Stimulated activated CD8-positive, alpha-beta memory T cell treated with anti-CD3 and anti-CD28 coated beads, Interleukin-7, amount 100 ng/mL, for 4 hours (primary cell): ENCODE data around the gene HELB.
"Not testable (repeated sequence)": the region's sequence is repeated elsewhere in the genome, so short reads cannot be mapped to it uniquely, and the experiment has no call there.

Experiments used
- DNase-seq, 2 donors: peaks; one replicate each; pipeline ENCODE4 v3.0.0-alpha.2; 2020; ENCODE audit warnings: low read depth in 2 of 2

HELB gene

GRCh38 chr12:66303316-66303804, 1.1 kb downstream of the HELB start:
- not testable (repeated sequence) for DNase-seq

DNA sequence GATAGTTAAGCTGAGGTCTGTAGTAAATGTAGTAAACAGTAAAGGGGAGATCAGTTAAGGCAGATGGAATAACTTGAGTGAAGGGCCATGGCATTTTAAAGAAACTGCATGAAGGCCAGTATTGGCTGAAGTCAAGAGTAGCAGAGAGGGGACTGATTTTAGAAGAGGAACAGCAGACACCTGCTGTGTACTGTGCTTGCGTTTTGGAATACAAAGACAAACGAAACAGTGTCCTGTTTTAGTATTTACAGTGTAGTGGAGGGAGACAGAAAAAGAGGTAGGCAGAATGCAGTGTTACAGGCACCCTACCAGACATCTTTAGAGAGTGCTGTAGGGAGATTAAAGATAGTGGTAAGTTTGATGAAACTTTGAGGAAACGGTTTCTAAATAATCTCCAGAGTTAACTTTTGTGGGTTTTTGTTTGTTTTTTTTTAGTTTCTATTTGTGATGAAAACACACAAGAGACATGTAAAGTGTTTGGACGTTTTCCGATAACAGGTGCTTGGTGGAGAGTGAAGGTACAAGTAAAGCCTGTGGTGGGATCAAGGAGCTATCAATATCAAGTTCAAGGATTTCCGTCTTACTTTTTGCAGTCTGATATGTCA, 2.1 kb downstream of the HELB start:
- DNase-seq, result no peak

- no peak for DNase-seq
Measured at GRCh38 chr12:66309606-66310005, 7.3 kb downstream of the HELB start.

DNA sequence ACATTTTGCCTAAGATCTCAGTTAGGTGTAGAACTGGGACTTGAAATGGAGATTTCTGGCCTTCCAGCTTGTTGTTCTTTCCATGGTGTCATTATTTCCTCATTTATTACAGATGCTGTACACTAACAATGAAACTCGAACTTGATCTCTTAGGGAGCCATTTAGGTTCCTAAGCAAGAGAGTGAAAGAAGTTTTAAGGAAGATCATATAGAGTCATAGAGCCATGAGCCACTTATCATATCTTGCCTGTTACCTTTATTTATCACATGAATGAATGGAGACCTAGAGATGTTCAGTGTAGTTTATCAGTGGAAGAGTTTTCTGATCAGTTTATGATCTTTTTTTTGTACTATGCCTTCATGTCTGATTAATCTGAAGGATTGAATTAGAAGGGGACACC, 9.9 kb downstream of the HELB start:
- no peak for DNase-seq

DNA sequence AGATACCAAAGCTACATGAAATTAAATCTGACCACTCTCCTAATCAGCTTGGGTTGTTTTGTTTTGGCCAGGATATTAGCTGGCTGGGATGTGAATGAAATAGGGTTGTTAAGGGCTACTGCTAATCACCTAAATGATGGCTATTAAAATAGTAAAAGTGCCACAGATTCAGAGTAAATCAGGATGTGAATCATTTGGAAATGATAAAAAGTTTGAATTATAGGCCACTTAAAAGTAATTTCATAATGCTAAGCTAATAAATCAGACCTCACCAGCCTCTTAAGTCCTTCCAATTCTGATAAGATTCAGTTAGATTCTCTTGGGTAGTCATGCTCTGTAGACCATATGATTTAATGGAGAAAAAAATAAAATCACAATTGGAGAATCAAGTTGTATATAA, 12.0 kb downstream of the HELB start:
- no peak for DNase-seq

DNA sequence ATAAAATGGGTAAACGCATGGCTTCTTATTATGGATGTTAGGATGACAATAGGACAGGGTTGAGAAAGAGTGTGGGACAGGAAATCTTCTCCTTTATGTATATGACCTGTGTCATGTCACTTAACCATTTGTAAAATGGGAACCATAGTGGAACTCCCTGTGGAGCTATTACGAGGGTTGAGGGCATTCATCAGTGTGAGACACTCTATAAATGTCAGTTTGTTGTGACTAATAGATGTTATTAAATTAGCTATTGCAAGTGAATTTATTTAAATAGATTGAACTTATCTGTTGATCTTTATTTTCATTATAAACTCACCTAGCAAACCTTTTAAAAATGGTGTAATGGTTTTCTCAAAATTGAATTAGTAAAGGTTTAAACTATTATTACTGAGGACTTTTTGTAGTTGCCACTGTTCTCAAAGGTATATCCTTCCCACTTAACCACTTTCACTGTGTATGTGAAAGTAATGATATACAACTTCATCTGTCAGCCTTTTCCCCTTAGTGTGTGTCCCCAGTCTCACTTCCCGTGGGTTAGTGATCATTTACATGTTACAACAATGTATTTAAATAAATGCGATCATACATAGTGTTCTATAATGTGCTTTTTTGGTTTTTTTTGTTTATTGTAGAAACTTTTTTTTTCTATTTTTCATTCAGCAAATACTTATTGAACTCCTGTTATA, 17.1 kb downstream of the HELB start:
- DNase-seq, result no peak

GRCh38 chr12:66320996-66321395, 18.7 kb downstream of the HELB start:
- DNase-seq, result no peak

- no peak for DNase-seq
Measured at GRCh38 chr12:66321435-66321834, 19.1 kb downstream of the HELB start.

- no peak for DNase-seq
Measured at GRCh38 chr12:66323017-66323416, 20.7 kb downstream of the HELB start.

DNA sequence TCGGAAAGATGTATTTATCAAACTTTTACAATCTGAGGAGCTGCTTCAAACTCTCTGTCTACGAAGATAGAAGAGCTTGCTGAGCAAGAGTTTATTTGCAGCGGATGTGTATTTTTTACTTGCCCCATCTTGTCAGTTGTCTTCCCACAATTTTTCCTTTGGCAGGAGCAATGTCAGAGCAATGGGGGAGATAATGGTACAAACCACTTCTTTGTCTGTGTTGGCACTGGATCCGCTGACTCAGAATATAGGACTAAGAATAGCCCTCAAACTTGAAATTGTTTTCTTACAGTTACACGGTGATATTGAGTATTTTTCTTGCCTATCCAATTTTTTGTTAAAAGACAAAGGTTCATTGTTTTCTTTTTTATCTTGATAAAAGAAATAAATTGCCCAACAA, 27.6 kb downstream of the HELB start:
- no peak for DNase-seq

DNA sequence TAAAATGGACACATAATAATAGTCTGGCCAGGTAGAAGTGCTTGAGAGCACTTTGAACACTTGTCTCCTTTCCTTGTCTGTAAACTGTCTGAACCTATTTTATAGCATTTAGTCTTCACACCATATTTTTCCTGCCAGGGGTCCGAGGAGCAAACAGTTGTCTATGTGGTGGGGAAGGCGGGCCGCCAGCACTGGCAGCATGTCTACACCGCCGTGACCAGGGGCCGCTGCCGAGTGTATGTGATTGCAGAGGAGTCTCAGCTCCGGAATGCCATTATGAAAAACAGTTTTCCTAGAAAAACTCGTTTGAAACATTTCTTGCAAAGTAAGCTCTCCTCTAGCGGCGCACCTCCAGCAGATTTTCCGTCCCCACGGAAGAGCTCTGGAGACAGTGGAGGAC, 28.7 kb downstream of the HELB start:
- DNase-seq, result no peak

- no peak for DNase-seq
Measured at GRCh38 chr12:66331814-66332213, 29.5 kb downstream of the HELB start.

GRCh38 chr12:66335746-66336145, 33.5 kb downstream of the HELB start:
- no peak for DNase-seq

GRCh38 chr12:66337381-66338010, 35.2 kb downstream of the HELB start:
- no peak for DNase-seq

- no peak for DNase-seq
Measured at GRCh38 chr12:66340131-66340530, 37.8 kb downstream of the HELB start.

DNA sequence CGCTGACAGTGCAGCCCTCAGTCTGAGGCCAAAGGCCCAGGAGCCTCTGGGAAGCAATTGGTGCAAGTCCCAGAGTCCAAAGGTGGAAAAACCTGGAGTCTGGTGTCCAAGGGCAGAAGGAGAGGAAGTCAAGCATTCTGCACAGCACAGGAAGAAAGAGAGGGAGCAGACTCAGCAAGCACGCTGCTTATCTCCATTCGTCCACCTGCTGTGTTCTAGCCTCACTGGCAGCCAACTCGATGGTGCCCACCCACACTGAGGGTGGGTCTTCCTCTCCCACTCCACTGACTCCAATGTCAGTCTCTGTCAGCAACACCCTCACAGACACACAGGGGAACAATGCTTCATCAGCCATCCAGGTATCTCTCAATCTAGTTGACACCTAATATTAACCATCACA, 38.8 kb downstream of the HELB start:
- DNase-seq, result no peak

DNA sequence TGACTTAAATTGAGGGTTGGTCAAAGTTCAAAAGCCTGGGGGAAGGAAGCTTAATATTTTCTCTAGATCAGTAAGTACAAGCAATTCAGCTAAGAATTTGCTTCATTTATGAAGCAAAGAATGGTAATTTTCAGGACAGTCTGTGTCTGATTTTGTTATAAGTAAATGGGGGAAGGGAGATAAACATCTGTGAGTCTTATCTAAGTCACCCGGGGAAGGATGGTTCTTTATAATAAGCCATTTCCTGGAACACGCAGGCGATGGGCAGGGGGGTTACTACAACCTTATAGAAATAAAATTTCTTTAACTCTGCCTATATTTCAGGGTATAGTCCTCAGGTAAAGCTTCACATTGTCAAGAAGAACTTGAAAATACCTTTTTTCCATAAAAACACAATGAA, 42.9 kb downstream of the HELB start:
- no peak for DNase-seq

DNA sequence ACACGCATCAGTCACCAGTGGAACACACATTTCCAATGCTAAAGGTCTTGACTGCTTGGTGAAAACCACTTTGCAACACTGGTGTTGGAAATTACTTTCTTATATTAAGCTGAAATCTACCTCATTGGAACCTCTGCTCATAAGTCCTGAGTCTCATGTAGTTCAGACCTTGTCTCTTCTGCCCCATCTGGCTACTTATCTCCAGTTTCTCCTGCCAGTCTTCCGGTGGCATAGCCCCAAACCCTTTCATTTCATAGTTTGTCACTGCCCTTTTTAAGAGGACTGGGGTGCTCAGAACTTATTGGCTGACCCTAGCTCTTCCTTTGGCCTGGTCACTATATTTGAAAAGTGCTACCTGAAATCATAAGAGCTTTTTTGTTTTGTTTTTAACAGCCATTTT, 43.7 kb downstream of the HELB start:
- DNase-seq, result no peak

DNA sequence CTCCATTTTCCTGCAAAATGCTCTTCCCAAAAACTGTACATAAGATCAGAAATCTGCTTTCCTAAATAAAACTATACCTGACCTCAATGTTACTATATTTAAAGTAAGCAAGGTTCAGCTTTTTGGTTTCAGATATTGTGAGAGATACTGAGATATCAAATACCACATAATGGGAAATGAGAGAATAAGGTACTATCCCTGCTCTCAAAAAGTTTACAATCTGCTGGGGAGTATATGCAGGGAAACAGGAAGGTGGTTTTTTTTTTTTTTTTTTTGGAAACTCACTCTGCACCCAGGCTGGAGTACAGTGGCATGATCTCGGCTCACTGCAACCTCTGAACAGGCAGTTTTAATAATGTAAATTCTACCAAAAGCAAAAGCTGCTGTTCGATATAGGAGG, 49.0 kb downstream of the HELB start:
- no peak for DNase-seq

DNA sequence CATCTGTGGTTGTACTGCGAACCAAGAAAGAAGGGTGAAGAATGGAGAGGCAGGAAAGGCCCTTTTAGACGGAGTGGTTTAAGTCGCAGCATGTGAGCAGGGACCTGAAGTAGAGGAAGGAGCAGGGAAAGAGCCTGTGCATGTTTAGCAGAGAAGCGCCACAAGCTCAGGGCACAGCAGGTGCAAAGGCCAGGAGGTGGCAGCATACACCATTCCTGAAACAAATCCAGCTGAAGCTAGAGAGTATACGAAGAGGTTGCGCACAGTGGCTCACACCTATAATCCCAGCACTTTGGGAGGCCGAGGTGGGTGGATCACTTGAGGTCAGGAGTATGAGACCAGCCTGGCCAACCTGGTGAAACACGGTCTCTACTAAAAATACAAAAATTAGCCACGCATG, 49.9 kb downstream of the HELB start:
- DNase-seq, result no peak

GRCh38 chr12:66352899-66353298, 50.6 kb downstream of the HELB start:
- DNase-seq, result no peak

- no peak for DNase-seq
Measured at GRCh38 chr12:66354291-66354690, 52.0 kb downstream of the HELB start.

DNA sequence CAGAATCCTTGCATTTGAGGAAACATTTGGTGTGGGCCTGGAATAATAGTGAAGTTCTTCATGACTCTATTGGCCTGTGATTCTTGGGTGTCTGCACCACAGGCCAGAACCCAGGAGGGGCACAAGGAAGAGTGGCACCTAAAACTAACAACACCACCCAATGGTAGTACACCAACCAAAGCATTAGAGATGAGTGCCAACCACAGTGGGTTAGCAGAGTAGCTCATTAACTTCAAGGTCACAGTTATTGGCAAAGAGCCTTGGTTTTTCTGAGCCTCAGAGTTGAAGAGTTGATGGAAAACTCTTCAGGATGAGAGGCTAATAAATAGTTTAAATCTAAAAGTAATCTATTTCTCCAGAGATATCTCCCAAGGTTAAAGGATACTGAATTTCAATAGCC, 57.0 kb downstream of the HELB start:
- no peak for DNase-seq
